Purkinje cell (primary cell): ENCODE data around the gene KRTAP3-2. TPM values are rescaled to one million over a fixed set of nuclear protein-coding genes. Genes with fewer than 3 reads are reported as not detected.

Experiments
- polyA plus RNA-seq: library from polyadenylated mRNA; unstranded; fragments of >200 nt; fragmentation: Nextera tagmentation; gene quantifications from 2 replicates; pipeline ENCODE4 v1.2.1, GENCODE V29; 2014

The KRTAP3-2 gene
- not detected in 2 replicates for polyA plus RNA-seq

GRCh38 chr17:40999563-40999962 lies at the start of gene KRTAP3-2:
TSS of gene KRTAP3-2 (minus strand) at chr17:40999906. CDS start at chr17:40999853, 53 bp downstream.

GRCh38 chr17:41046735-41047465 lies 47.2 kb upstream of the KRTAP3-2 start, which contains the start of gene KRTAP2-1:
TSS of gene KRTAP2-1 (minus strand) at chr17:41047316. CDS start at chr17:41047267, 49 bp downstream.

GRCh38 chr17:41040783-41041571 lies 41.3 kb upstream of the KRTAP3-2 start, which contains the start of gene KRTAP1-1:
TSS of gene KRTAP1-1 (minus strand) at chr17:41041450. CDS start at chr17:41041397, 53 bp downstream.

GRCh38 chr17:41034346-41034935 lies 34.7 kb upstream of the KRTAP3-2 start, which contains the start of gene KRTAP1-3:
TSS of gene KRTAP1-3 (minus strand) at chr17:41034874. CDS start at chr17:41034821, 53 bp downstream.

GRCh38 chr17:41029633-41030245 lies 30.0 kb upstream of the KRTAP3-2 start, which contains the start of gene KRTAP1-4:
TSS of gene KRTAP1-4 (minus strand) at chr17:41030195. CDS start at chr17:41030078, 117 bp downstream.

GRCh38 chr17:41026715-41027471 lies 27.2 kb upstream of the KRTAP3-2 start, which contains the start of gene KRTAP1-5:
TSS of gene KRTAP1-5 (minus strand) at chr17:41027208. CDS start at chr17:41027155, 53 bp downstream.

GRCh38 chr17:41008811-41009210 lies 9.1 kb upstream of the KRTAP3-2 start, which contains the start of gene KRTAP3-1:
TSS of gene KRTAP3-1 (minus strand) at chr17:41009128. CDS start at chr17:41009074, 54 bp downstream.

GRCh38 chr17:40993839-40994238 lies 5.9 kb downstream of the KRTAP3-2 start, which contains the start of gene KRTAP3-3:
TSS of gene KRTAP3-3 (minus strand) at chr17:40994164. CDS start at chr17:40994097, 67 bp downstream.

GRCh38 chr17:40984226-40984625 lies 15.5 kb downstream of the KRTAP3-2 start, which contains the start of gene KRT40:
TSS of gene KRT40 (minus strand) at chr17:40984326. CDS start at chr17:40984273, 53 bp downstream.

GRCh38 chr17:40966848-40967247 lies 32.9 kb downstream of the KRTAP3-2 start, which contains the start of gene KRT39:
TSS of gene KRT39 (minus strand) at chr17:40966948. CDS start at chr17:40966856, 92 bp downstream.

Other genes with a start within 250 kb of the KRTAP3-2 start
- 0.52 and 3.2 TPM in 2 replicates for gene KRT25, start 244.6 kb downstream of the KRTAP3-2 start, polyA plus RNA-seq
- not detected in 2 replicates for gene KRT26, start 227.7 kb downstream of the KRTAP3-2 start, polyA plus RNA-seq
- gene KRT27, start 217.4 kb downstream of the KRTAP3-2 start, polyA plus RNA-seq: not detected in 2 replicates
- not detected in 2 replicates for gene KRT28, start 199.9 kb downstream of the KRTAP3-2 start, polyA plus RNA-seq
- 45.5 and 59.0 TPM in 2 replicates for gene KRT10, start 177.3 kb downstream of the KRTAP3-2 start, polyA plus RNA-seq
- not detected in 2 replicates for gene KRT12, start 132.7 kb downstream of the KRTAP3-2 start, polyA plus RNA-seq
- not detected in 2 replicates for gene KRT20, start 114.7 kb downstream of the KRTAP3-2 start, polyA plus RNA-seq
- gene KRT23, start 62.3 kb downstream of the KRTAP3-2 start, polyA plus RNA-seq: 0.60 TPM in 1 of 2 replicates, not detected in the other
- not detected in 2 replicates for gene KRT39, start 33.0 kb downstream of the KRTAP3-2 start, polyA plus RNA-seq
- gene KRT40, start 15.6 kb downstream of the KRTAP3-2 start, polyA plus RNA-seq: not detected in 2 replicates
- gene KRTAP3-3, start 5.7 kb downstream of the KRTAP3-2 start, polyA plus RNA-seq: not detected in 2 replicates
- not detected in 2 replicates for gene KRTAP3-1, start 9.2 kb upstream of the KRTAP3-2 start, polyA plus RNA-seq
- not detected in 2 replicates for gene KRTAP1-5, start 27.3 kb upstream of the KRTAP3-2 start, polyA plus RNA-seq
- gene KRTAP1-4, start 30.3 kb upstream of the KRTAP3-2 start, polyA plus RNA-seq: not detected in 2 replicates
- gene KRTAP1-3, start 35.0 kb upstream of the KRTAP3-2 start, polyA plus RNA-seq: not detected in 2 replicates
- gene KRTAP1-1, start 41.5 kb upstream of the KRTAP3-2 start, polyA plus RNA-seq: 0.28 TPM in 1 of 2 replicates, not detected in the other
- not detected in 2 replicates for gene KRTAP2-1, start 47.4 kb upstream of the KRTAP3-2 start, polyA plus RNA-seq
- not detected in 2 replicates for gene KRTAP2-2, start 55.3 kb upstream of the KRTAP3-2 start, polyA plus RNA-seq
- gene KRTAP2-3, start 60.2 kb upstream of the KRTAP3-2 start, polyA plus RNA-seq: not detected in 2 replicates
- not detected in 2 replicates for gene KRTAP2-4, start 66.0 kb upstream of the KRTAP3-2 start, polyA plus RNA-seq
- not detected in 2 replicates for gene KRTAP4-7, start 84.2 kb upstream of the KRTAP3-2 start, polyA plus RNA-seq
- gene KRTAP4-8, start 98.2 kb upstream of the KRTAP3-2 start, polyA plus RNA-seq: not detected in 2 replicates
- not detected in 2 replicates for gene KRTAP4-16, start 102.3 kb upstream of the KRTAP3-2 start, polyA plus RNA-seq
- gene KRTAP4-9, start 105.5 kb upstream of the KRTAP3-2 start, polyA plus RNA-seq: not detected in 2 replicates
- gene KRTAP4-11, start 118.5 kb upstream of the KRTAP3-2 start, polyA plus RNA-seq: not detected in 2 replicates
- not detected in 2 replicates for gene KRTAP4-12, start 124.3 kb upstream of the KRTAP3-2 start, polyA plus RNA-seq
- not detected in 2 replicates for gene KRTAP4-6, start 140.6 kb upstream of the KRTAP3-2 start, polyA plus RNA-seq
- not detected in 2 replicates for gene KRTAP4-5, start 149.9 kb upstream of the KRTAP3-2 start, polyA plus RNA-seq
- not detected in 2 replicates for gene KRTAP4-4, start 160.8 kb upstream of the KRTAP3-2 start, polyA plus RNA-seq
- not detected in 2 replicates for gene KRTAP4-3, start 168.3 kb upstream of the KRTAP3-2 start, polyA plus RNA-seq
- gene KRTAP4-2, start 178.3 kb upstream of the KRTAP3-2 start, polyA plus RNA-seq: not detected in 2 replicates
- gene KRTAP4-1, start 185.0 kb upstream of the KRTAP3-2 start, polyA plus RNA-seq: not detected in 2 replicates
- not detected in 2 replicates for gene KRTAP9-1, start 190.0 kb upstream of the KRTAP3-2 start, polyA plus RNA-seq
- not detected in 2 replicates for gene KRTAP9-2, start 226.7 kb upstream of the KRTAP3-2 start, polyA plus RNA-seq
- gene KRTAP9-3, start 232.5 kb upstream of the KRTAP3-2 start, polyA plus RNA-seq: not detected in 2 replicates
- not detected in 2 replicates for gene KRTAP9-8, start 238.1 kb upstream of the KRTAP3-2 start, polyA plus RNA-seq
- gene KRTAP9-4, start 249.8 kb upstream of the KRTAP3-2 start, polyA plus RNA-seq: not detected in 2 replicates